ENCODE measurements around the gene NKX2-1. TPM values are rescaled to one million over a fixed set of nuclear protein-coding genes. Genes with fewer than 3 reads are reported as not detected.

NKX2-1 gene
- total RNA-seq, result not detected in 2 replicates
- long read RNA-seq, result 0 reads

DNA sequence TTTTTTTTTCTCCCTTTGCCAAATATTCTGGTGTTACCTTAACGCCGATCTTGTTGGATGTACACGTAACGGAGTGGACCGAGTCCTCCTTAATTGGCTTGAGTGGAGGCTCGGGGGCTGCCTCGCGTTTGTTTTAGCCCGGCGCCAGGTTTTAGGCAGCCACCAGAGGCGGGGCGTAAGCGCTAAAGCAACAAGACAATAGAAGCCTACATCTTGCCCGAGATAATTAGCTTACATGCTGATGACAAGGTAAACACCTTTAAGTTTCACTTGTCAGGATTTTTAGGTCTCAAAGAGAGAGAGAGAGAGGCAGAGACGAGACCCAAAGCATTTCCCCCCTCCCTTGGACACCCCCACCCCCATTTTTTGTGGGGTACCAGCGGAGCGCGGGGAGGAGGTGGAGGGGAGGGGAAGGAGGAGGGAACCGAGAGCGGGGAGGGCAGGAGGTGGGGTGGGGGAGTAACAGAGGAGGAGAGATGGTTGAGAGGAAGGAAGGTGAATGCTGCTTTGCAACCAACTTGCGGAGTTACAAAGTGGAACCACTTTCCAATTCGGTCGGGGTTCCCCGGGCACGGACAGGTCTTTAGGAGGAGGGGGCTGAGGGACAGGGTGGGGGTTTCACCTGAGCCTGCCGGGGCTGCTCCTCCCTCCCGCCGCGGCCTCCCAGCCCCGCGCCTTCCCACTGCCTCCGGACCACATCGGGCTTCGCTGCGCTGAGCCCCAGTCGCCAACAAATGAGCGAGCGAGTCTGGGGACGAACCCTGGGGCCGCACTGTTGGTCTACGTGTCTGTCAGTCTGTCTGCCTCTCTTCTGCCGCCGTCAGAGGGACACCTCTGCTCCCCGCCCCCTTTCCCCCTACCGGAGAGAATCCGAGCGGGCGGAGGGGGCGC lies at the start of gene NKX2-1:
Gene NKX2-1 (minus strand): TSS at position 802 of the 891 bp plus-strand sequence. CDS start 103 bp downstream, at position 699.
- H3K36me3 Mint-ChIP-seq (ENCODE audit: unreplicated experiment), result no peaks in the 10 kb centered on the region
- H3K27me3 Mint-ChIP-seq (ENCODE audit: unreplicated experiment), result peaks cover 77% of the 10 kb centered on the region
- H3K4me3 Mint-ChIP-seq (ENCODE audit: unreplicated experiment), result peak within 1 kb of the TSS; percentile 65
- TF ChIP-seq, protein P1, sequence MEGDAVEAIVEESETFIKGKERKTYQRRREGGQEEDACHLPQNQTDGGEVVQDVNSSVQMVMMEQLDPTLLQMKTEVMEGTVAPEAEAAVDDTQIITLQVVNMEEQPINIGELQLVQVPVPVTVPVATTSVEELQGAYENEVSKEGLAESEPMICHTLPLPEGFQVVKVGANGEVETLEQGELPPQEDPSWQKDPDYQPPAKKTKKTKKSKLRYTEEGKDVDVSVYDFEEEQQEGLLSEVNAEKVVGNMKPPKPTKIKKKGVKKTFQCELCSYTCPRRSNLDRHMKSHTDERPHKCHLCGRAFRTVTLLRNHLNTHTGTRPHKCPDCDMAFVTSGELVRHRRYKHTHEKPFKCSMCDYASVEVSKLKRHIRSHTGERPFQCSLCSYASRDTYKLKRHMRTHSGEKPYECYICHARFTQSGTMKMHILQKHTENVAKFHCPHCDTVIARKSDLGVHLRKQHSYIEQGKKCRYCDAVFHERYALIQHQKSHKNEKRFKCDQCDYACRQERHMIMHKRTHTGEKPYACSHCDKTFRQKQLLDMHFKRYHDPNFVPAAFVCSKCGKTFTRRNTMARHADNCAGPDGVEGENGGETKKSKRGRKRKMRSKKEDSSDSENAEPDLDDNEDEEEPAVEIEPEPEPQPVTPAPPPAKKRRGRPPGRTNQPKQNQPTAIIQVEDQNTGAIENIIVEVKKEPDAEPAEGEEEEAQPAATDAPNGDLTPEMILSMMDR (IDR thresholded peaks at IDR 0.05), result no peak
- H3K27ac Mint-ChIP-seq (ENCODE audit: unreplicated experiment), result no peak within 1 kb of the TSS
- H3K4me1 Mint-ChIP-seq (ENCODE audit: unreplicated experiment), result peaks cover 22% of the 10 kb centered on the region
- DNase-seq (ENCODE audit: extremely low spot score, unreplicated experiment), result no peak
- no peaks in the 10 kb centered on the region for H3K9me3 Mint-ChIP-seq (ENCODE audit: unreplicated experiment)

DNA sequence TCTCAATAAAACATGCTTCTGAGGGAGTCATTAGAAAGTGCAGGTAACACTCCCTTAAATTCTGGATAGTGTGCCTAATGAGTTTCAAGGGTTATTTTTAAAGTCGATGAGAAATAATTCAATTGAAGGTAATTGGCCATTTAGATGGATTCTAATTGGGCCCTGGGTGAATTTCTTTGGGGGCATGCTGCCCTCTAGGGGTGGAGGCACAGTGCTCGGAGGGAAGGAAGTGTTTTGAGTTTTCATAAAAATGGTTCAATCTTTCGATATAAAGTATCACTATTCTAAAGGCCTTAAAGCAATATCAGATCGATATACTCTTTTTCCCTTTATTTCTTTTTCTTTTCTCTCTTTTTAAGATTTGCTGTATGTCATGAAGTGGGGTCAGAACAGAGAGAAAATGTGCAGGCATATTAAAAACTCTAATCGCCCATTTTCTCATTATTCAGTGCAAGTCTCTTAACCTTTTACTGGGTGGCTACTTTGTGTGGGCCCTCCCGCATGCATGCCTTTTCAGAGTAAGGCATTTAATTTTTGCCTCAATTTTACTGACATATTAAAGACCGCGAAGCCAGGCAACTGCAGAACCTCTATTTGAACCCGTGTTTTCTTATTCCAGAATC lies 36.9 kb upstream of the NKX2-1 start:
- H3K27ac Mint-ChIP-seq (ENCODE audit: unreplicated experiment), result no peak overlapping the region
- no peaks in the 10 kb centered on the region for H3K36me3 Mint-ChIP-seq (ENCODE audit: unreplicated experiment)
- TF ChIP-seq, protein P1 (IDR thresholded peaks at IDR 0.05), result peak; percentile 66
- DNase-seq (ENCODE audit: extremely low spot score, unreplicated experiment), result no peak
- peaks cover 39% of the 10 kb centered on the region for H3K27me3 Mint-ChIP-seq (ENCODE audit: unreplicated experiment)
- H3K4me3 Mint-ChIP-seq (ENCODE audit: unreplicated experiment), result no peak overlapping the region
- no peaks in the 10 kb centered on the region for H3K9me3 Mint-ChIP-seq (ENCODE audit: unreplicated experiment)
- no peaks in the 10 kb centered on the region for H3K4me1 Mint-ChIP-seq (ENCODE audit: unreplicated experiment)

DNA sequence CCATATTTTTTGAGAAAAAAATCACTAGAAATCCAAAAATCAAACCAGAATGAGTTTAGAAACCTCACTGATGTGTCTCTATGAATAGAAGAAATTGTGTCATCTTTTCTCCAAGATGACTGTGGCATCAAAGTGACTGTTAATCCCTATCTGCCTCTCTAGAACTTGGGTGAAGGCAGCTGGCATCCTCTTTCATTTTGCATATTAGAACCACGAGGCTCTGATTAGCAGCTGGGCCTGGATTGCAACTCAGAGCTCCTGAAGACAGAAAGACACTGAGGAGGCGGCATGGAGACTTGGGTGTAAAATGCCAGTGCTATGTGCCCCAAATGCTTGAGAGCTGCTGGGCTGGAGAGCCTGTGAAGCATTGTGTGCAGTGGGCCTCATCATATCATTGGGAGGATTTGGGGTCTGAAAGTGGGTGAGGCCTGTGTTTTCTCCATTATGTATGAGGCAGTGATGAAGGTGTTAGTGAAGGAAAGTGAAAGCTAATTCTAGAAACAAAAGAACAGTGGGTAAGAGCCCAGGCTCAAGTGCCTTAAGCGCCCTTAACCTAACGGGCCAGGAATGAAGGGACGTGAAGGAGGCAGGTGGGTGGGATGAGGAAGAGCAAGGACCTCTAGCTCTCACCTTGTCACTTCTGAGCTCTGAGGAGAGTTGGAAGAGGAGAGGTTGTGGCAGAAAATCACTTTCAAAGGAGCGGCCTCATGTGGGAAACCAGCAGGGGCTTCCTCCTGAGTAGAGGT lies 36.1 kb upstream of the NKX2-1 start:
- no peak overlapping the region for H3K4me3 Mint-ChIP-seq (ENCODE audit: unreplicated experiment)
- TF ChIP-seq, protein P1 (IDR thresholded peaks at IDR 0.05), result no peak
- peaks cover 36% of the 10 kb centered on the region for H3K27me3 Mint-ChIP-seq (ENCODE audit: unreplicated experiment)
- no peaks in the 10 kb centered on the region for H3K9me3 Mint-ChIP-seq (ENCODE audit: unreplicated experiment)
- H3K4me1 Mint-ChIP-seq (ENCODE audit: unreplicated experiment), result no peaks in the 10 kb centered on the region
- DNase-seq (ENCODE audit: extremely low spot score, unreplicated experiment), result no peak
- no peaks in the 10 kb centered on the region for H3K36me3 Mint-ChIP-seq (ENCODE audit: unreplicated experiment)
- H3K27ac Mint-ChIP-seq (ENCODE audit: unreplicated experiment), result no peak overlapping the region

DNA sequence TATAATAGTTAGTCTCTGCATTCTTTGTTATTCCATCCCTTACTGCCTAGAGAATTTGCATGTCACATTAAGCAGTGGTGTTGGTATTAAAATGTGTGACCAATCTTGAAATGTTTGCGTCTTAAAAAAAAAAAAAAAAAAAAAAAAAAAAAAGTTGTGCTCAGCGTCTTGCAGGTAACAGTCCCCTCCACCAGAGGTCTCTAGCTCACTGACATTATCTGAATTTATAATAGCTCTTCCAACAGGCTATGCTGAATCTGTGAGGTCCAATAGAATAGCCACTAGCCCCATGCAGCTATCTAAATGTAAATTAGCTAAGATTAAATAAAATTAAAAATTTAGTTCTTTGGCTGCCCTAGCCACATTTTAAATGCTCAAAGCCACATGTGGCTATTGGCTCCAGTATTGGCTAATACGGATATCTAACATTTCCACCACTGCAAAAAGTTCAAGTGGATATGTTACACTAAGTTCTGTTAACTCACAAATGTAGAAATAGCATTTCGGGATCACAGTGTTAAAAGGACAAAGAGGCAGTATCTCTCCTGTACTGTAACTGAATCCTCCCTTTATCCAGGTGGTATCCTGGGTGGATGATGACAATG lies 33.7 kb upstream of the NKX2-1 start:
- Mint-ChIP-seq H3K27me3 (ENCODE audit: unreplicated experiment) (peaks cover 32% of the 10 kb centered on the region), H3K4me3 (ENCODE audit: unreplicated experiment) (no peak overlapping the region), H3K27ac (ENCODE audit: unreplicated experiment) (no peak overlapping the region), H3K4me1 (ENCODE audit: unreplicated experiment) (no peaks in the 10 kb centered on the region), H3K9me3 (ENCODE audit: unreplicated experiment) (no peaks in the 10 kb centered on the region), H3K36me3 (ENCODE audit: unreplicated experiment) (no peaks in the 10 kb centered on the region)
- no peak for DNase-seq (ENCODE audit: extremely low spot score, unreplicated experiment)
- TF ChIP-seq, protein P1 (IDR thresholded peaks at IDR 0.05), result peak; percentile 77
